GM12874 (cell line): Measurements from ENCODE around the gene FBRSL1.

Experiments
- TF ChIP-seq, protein P1 (sequence below): IDR thresholded peaks from 2 replicates; pipeline ENCODE4 v1.5.1; 2011; ENCODE audit warnings: low read depth, mild to moderate bottlenecking, control low read depth, low read length, moderate library complexity; ENCODE audit not compliant: insufficient read depth

The FBRSL1 gene

DNA sequence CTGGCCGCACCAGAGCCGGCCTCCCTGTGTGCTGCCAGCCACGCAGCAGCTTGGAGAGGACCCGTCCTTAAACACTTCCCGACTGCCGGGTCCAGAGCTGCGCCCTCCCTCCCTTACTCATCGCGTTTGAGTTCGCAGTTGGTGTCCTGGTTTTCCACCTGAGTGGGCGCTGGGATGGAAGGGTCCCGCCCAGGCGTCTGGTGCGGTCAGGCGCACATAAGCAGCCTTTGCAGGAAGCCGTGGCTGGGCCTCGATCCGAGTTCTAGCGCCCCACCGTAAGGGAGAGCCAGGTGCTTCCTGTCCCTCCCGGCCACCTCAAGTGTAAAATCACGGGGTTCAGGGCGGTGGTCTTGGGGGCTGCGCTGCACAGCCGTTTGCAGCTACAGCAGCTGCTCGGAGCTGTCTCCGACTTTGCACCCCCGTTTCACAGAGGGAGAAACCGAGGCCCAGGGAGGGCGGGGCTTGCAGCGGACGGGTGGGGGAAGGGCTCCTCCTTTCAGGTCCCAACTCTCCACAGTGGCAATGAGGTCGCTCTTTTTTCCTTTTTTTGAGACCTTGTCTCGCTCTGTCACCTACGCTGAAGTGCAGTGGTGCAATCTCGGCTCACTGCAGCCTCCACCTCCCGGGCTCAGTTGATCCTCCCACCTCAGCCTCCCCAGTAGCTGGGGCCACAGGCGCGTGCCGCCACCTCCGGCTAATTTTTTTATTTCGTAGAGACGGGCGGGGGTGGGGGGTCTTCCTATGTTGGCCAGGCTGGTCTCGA lies 69.1 kb downstream of the FBRSL1 start:
- TF ChIP-seq, protein P1, sequence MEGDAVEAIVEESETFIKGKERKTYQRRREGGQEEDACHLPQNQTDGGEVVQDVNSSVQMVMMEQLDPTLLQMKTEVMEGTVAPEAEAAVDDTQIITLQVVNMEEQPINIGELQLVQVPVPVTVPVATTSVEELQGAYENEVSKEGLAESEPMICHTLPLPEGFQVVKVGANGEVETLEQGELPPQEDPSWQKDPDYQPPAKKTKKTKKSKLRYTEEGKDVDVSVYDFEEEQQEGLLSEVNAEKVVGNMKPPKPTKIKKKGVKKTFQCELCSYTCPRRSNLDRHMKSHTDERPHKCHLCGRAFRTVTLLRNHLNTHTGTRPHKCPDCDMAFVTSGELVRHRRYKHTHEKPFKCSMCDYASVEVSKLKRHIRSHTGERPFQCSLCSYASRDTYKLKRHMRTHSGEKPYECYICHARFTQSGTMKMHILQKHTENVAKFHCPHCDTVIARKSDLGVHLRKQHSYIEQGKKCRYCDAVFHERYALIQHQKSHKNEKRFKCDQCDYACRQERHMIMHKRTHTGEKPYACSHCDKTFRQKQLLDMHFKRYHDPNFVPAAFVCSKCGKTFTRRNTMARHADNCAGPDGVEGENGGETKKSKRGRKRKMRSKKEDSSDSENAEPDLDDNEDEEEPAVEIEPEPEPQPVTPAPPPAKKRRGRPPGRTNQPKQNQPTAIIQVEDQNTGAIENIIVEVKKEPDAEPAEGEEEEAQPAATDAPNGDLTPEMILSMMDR, result no peak

DNA sequence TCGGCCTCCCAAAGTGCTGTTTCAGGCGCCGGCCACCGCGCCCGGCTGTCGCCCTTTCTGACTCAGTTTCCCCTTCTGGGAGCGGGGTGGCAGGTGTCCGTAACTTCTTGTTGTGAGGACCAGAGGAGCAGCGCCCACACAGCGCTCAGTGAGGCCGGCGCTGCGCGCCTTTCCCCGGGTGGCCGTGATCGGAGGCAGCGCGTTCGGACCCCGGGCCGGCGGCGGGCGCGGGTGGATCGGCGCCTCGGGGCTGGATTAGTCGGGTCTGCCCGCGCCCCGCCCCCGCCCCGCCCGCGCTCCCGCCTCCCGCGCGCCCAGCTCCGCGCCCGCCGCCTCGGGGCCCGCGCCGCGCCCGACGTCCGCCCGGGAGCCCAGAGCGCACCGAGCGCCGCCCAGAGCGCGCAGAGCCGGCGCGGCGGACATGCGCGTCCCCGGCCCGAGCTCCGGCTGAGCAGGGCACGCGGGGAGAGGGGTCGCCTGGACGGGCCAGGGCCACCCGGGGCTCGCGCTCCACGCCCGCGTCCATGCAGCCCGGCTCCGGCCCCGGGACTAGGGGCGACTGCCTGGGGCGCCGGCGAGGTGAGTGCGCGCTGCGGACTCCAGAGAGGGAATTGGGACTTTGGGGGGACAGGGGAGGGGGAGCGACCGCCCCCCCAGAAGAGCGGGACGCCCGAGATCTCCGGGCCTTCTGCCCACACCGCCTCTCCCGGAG lies 69.9 kb downstream of the FBRSL1 start:
- TF ChIP-seq, protein P1, result no peak

DNA sequence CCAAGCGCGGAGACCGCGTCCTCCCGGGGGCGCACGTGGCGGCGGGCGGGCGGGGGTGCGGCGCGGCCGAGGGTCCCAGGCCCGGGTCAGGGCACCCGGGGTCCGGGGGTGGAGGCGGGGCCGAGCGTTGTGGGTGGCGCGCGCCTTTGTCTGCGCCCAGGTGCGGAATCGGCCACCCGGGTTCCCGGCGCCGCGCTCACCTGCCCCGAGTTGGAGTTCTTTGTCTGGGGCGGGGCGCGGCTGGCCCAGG lies 70.3 kb downstream of the FBRSL1 start:
- TF ChIP-seq, protein P1, result no peak

DNA sequence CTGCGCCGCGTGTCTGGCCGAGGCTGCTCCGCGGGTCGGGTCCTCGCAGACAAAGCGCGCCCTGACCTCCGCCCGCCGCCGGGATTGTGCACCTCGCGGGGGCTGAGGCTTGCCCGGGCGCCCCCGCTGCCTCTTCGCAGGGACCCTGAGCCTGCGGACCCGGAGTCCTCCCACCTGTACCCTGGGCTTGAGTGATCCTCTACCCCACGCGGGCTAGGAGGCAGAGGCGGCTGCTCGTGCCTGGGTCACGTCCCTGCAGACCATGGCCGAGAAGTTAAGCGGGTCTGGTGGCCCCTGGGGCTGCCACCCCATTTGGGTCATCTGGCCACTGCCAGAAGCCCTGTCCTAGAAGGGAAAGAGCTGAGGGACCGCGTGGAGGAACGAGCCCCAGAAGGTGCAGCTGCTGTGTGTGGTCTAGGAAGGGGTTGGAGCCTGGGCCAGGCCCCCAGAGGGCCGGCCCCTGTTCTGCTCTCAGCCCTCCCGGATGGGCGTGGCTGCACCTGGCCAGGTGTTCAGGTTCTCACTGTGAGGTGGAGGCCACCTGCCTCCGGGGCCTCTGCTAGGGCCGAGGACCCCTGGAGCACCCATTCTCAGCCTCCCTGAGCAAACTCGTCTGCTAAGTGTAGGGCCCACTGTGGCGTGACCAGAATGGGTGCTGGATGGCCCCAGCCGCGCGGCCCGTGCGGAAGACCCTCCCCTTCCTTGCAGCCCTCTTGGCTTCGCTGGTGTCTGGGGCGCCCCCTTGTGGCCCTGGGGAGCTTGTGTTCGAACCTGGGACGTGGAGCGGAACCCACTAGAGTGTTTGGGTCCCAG lies 70.9 kb downstream of the FBRSL1 start:
- TF ChIP-seq, protein P1, result peak; percentile 89
